Cardiac septum (tissue), 1 donor: ENCODE results near the gene HYAL2. TPM values are rescaled to one million over a fixed set of nuclear protein-coding genes. Genes with fewer than 3 reads are reported as not detected.
"Not testable (repeated sequence)": the region's sequence is repeated elsewhere in the genome, so short reads cannot be mapped to it uniquely, and the experiment has no call there.

Experiments used
- DNase-seq: peaks from one replicate; pipeline ENCODE4 v3.0.0-alpha.2; 2020; ENCODE audit warnings: low spot score
- intact Hi-C: fragments of 100-400 bp; cut with DNase I; formaldehyde crosslinking; loops from one replicate; pipeline ENCODE4 v1.14.0; 2022
- total RNA-seq: library from RNA; stranded (reverse); fragmentation: NEBNext Ultra II Directional; extraction: Animal tissue kit (Norgen Biotek cat#: 25700); gene quantifications from one replicate; pipeline ENCODE4 v1.2.1, GENCODE V29; 2021
- donor health status: DM: no; HTN: no; CAD: no.

HYAL2 gene
- total RNA-seq, 1 donor from 2014 or later, result 42.0 TPM

- intact Hi-C loops, result loop anchor here (5.0 kb wide), 2 partner anchors 83 to 128 kb away; partner anchors contain the start of genes GNAI2 and GNAT1
- no peak for DNase-seq
These were observed 2.5 kb downstream of the HYAL2 start for GRCh38 chr3:50319894-50320625.

GRCh38 chr3:50319181-50319893 lies 3.2 kb downstream of the HYAL2 start:
- DNase-seq, result no peak
- intact Hi-C loops, result no loop called here

GRCh38 chr3:50318615-50319014 lies 3.9 kb downstream of the HYAL2 start:
- intact Hi-C loops, result no loop called here
- no peak for DNase-seq

- intact Hi-C loops, result no loop called here
- DNase-seq, result no peak
These were observed 4.4 kb downstream of the HYAL2 start for GRCh38 chr3:50318163-50318562.

GRCh38 chr3:50317300-50317699 lies 5.2 kb downstream of the HYAL2 start:
- intact Hi-C loops, result no loop called here
- no peak for DNase-seq

- intact Hi-C loops, result no loop called here
- no peak for DNase-seq
These were observed 5.8 kb downstream of the HYAL2 start for GRCh38 chr3:50316657-50317242.

- intact Hi-C loops, result no loop called here
- no peak for DNase-seq
These were observed 7.7 kb downstream of the HYAL2 start for GRCh38 chr3:50314816-50315215.

- DNase-seq, result no peak
- intact Hi-C loops, result no loop called here
These were observed 8.2 kb downstream of the HYAL2 start for GRCh38 chr3:50314342-50314741.

- intact Hi-C loops, DNase-seq: not testable (repeated sequence)
These were observed 10.5 kb downstream of the HYAL2 start for GRCh38 chr3:50312041-50312440.

- intact Hi-C loops, result loop anchor here (5.0 kb wide), 1 partner anchor 33 kb away; no protein-coding TSS in a partner anchor
- DNase-seq, result no peak
These were observed 17.9 kb downstream of the HYAL2 start for GRCh38 chr3:50304601-50305000.

- peak; percentile 90 for DNase-seq
- intact Hi-C loops, result loop anchor here (5.0 kb wide), 1 partner anchor 34 kb away; no protein-coding TSS in a partner anchor
These were observed 19.3 kb downstream of the HYAL2 start, which contains the start of gene HYAL1 for GRCh38 chr3:50303013-50303815. Gene HYAL1, minus strand, starts transcription at chr3:50303574. Its CDS starts 618 bp downstream, at chr3:50302956.

GRCh38 chr3:50302095-50303012 lies 20.2 kb downstream of the HYAL2 start:
- DNase-seq, result no peak
- intact Hi-C loops, result loop anchor here (5.0 kb wide), 1 partner anchor 35 kb away; no protein-coding TSS in a partner anchor

GRCh38 chr3:50300681-50301254 lies 21.8 kb downstream of the HYAL2 start:
- no peak for DNase-seq
- intact Hi-C loops, result loop anchor here (1.0 to 5.0 kb wide), 2 partner anchors 23 to 37 kb away; no protein-coding TSS in a partner anchor

GRCh38 chr3:50299929-50300680 lies 22.4 kb downstream of the HYAL2 start:
- intact Hi-C loops, result loop anchor here (1.0 to 5.0 kb wide), 2 partner anchors 23 to 37 kb away; no protein-coding TSS in a partner anchor
- no peak for DNase-seq

GRCh38 chr3:50299638-50299928 lies 23.0 kb downstream of the HYAL2 start:
- no peak for DNase-seq
- intact Hi-C loops, result no loop called here

- peak; percentile 100 for DNase-seq
- intact Hi-C loops, result no loop called here
These were observed 23.5 kb downstream of the HYAL2 start, which contains the start of the genes HYAL3 and NAA80 for GRCh38 chr3:50298836-50299637. Gene HYAL3, minus strand, starts transcription at chr3:50299405. Its CDS starts 3,803 bp downstream, at chr3:50295602. Gene NAA80, minus strand, starts transcription at chr3:50299405. Its CDS starts 1,942 bp downstream, at chr3:50297463.
